ENCODE measurements around the gene MS4A7. TPM values are rescaled to one million over a fixed set of nuclear protein-coding genes. Genes with fewer than 3 reads are reported as not detected.

MS4A7 gene
- total RNA-seq, 3 donors from 2014 or later, result 9.3 to 28.6 (median 28.1) TPM

GRCh38 chr11:60377401-60378136, 763 bp upstream of the MS4A7 start:
- DNase-seq (peak in 2 of 3 donors; percentile 53 to 54), ATAC-seq (peak; percentile 73)
- no peaks in the 10 kb centered on the region for H3K9me3 ChIP-seq
- no peak for TF ChIP-seq CTCF (IDR thresholded peaks at IDR 0.05)
- intact Hi-C loops (cut with DNase I, micrococcal nuclease), result no loop called here
- no peak overlapping the region for H3K4me3 ChIP-seq
- H3K4me1 ChIP-seq (ENCODE audit: low read depth), result no peaks in the 10 kb centered on the region
- H3K36me3 ChIP-seq (ENCODE audit: low read depth), result no peaks in the 10 kb centered on the region

- DNase-seq (no peak), ATAC-seq (peak; percentile 67)
- intact Hi-C loops (cut with DNase I, micrococcal nuclease), result no loop called here
- no peak for TF ChIP-seq CTCF (IDR thresholded peaks at IDR 0.05)
- Histone ChIP-seq H3K36me3 (ENCODE audit: low read depth) (no peaks in the 10 kb centered on the region), H3K9me3 (no peaks in the 10 kb centered on the region), H3K4me3 (no peak overlapping the region), H3K4me1 (ENCODE audit: low read depth) (no peaks in the 10 kb centered on the region)
Measured at GRCh38 chr11:60389279-60389910, 11.1 kb downstream of the MS4A7 start.

GRCh38 chr11:60390419-60390818, 12.1 kb downstream of the MS4A7 start:
- Histone ChIP-seq H3K9me3 (no peaks in the 10 kb centered on the region), H3K4me1 (ENCODE audit: low read depth) (no peaks in the 10 kb centered on the region), H3K4me3 (no peak overlapping the region), H3K36me3 (ENCODE audit: low read depth) (no peaks in the 10 kb centered on the region)
- no peak for TF ChIP-seq CTCF (IDR thresholded peaks at IDR 0.05)
- ATAC-seq (no peak), DNase-seq (no peak)
- intact Hi-C loops (cut with DNase I, micrococcal nuclease), result no loop called here

GRCh38 chr11:60392361-60392760, 14.0 kb downstream of the MS4A7 start:
- no peak for TF ChIP-seq CTCF (IDR thresholded peaks at IDR 0.05)
- Histone ChIP-seq H3K4me1 (ENCODE audit: low read depth) (no peaks in the 10 kb centered on the region), H3K4me3 (no peak overlapping the region), H3K9me3 (no peaks in the 10 kb centered on the region), H3K36me3 (ENCODE audit: low read depth) (no peaks in the 10 kb centered on the region)
- ATAC-seq (no peak), DNase-seq (no peak)
- intact Hi-C loops (cut with DNase I, micrococcal nuclease), result no loop called here

- H3K36me3 ChIP-seq (ENCODE audit: low read depth), result no peaks in the 10 kb centered on the region
- no peak for DNase-seq
- no peaks in the 10 kb centered on the region for H3K9me3 ChIP-seq
- intact Hi-C loops (cut with DNase I, micrococcal nuclease), result no loop called here
- no peak for TF ChIP-seq CTCF (IDR thresholded peaks at IDR 0.05)
- no peak overlapping the region for H3K4me3 ChIP-seq
- ATAC-seq, result no peak
- H3K4me1 ChIP-seq (ENCODE audit: low read depth), result no peaks in the 10 kb centered on the region
Measured at GRCh38 chr11:60393016-60393415, 14.7 kb downstream of the MS4A7 start.

All from mucosa of descending colon (tissue), 3 donors.